K562 (cell line): ENCODE data around the gene WDR86. TPM values are rescaled to one million over a fixed set of nuclear protein-coding genes. Genes with fewer than 3 reads are reported as not detected.

Experiments used
- CBFA2T3 ChIP-seq: fragments of 450-650 bp; IDR thresholded peaks from 2 replicates; pipeline ENCODE4 v1.6.1; 2017
- CCNT2 ChIP-seq: IDR thresholded peaks from 2 replicates; pipeline ENCODE4 v1.6.1; 2011; ENCODE audit warnings: borderline replicate concordance, low read depth, mild to moderate bottlenecking, moderate library complexity, mixed read lengths, low read length; ENCODE audit not compliant: insufficient read length; ENCODE audit errors: extremely low read depth
- CREB3 ChIP-seq: fragments of 450-650 bp; conservative IDR thresholded peaks from 2 replicates; pipeline ENCODE4 v1.6.1; 2016; ENCODE audit warnings: missing genetic modification characterization, low read depth, mild to moderate bottlenecking, missing compliant biosample characterization, moderate library complexity
- ELF4 ChIP-seq: fragments of 450-650 bp; formaldehyde crosslinking; IDR thresholded peaks from 2 replicates; pipeline ENCODE4 v1.4.0; 2022; ENCODE audit warnings: missing genetic modification characterization
- GABPB1 ChIP-seq: sonication (generic); formaldehyde crosslinking; IDR thresholded peaks from 2 replicates; pipeline ENCODE4 v1.8.0; 2022; ENCODE audit warnings: mild to moderate bottlenecking, missing genetic modification reagents
- ILF3 ChIP-seq: fragments of 450-650 bp; IDR thresholded peaks from 2 replicates; pipeline ENCODE4 v1.6.1; 2018; ENCODE audit warnings: antibody characterized with exemption, mild to moderate bottlenecking, moderate library complexity, borderline replicate concordance
- KDM1A ChIP-seq, 2 experiments: fragments of 450-650 bp; IDR thresholded peaks; 2 replicates each; pipeline ENCODE4 v1.6.1; 2016; ENCODE audit warnings: mild to moderate bottlenecking in 2 of 2
- MED1 ChIP-seq: sonication (generic); formaldehyde crosslinking; IDR thresholded peaks from 2 replicates; pipeline ENCODE4 v1.8.1; 2023; ENCODE audit warnings: missing genetic modification reagents, borderline replicate concordance
- ZBTB9 ChIP-seq: fragments of 450-650 bp; formaldehyde crosslinking; IDR thresholded peaks from 2 replicates; pipeline ENCODE4 v1.4.0; 2020; ENCODE audit warnings: mild to moderate bottlenecking, moderate library complexity
- polyA plus RNA-seq, 8 experiments: library from polyadenylated mRNA; depleted of rRNA in 4 of 8; stranded (reverse) in 5 of 8; unstranded in 3 of 8; fragments of >200 nt; fragmentation: Nextera tagmentation in 2 of 8; fragmentation: Illumina TruSeq in 1 of 8; extraction: Ambion mirVana in 2 of 8; extraction: Trizol in 1 of 8; gene quantifications; 2 replicates each; pipeline versions ENCODE4 v1.2.1 to v1.2.3, GENCODE V29; 2011 to 2014; ENCODE audit warnings: inconsistent platforms in 1 of 8, missing spikeins in 1 of 8
- total RNA-seq, 7 experiments: library from RNA; depleted of rRNA in 6 of 7; stranded (reverse); fragments of >200 nt in 6 of 7; fragmentation: Illumina TruSeq in 2 of 7; extraction: Trizol in 2 of 7; gene quantifications; 2 replicates each; pipeline versions ENCODE4 v1.2.1 to v1.2.3, GENCODE V29; 2011 to 2021; ENCODE audit warnings: low replicate concordance in 1 of 7
- TF ChIP-seq, protein P1 (sequence below), 3 experiments: IDR thresholded peaks in 2 of 3; conservative IDR thresholded peaks in 1 of 3; 2 replicates each; pipeline ENCODE4 v1.5.1; 2011 to 2012; ENCODE audit warnings: low read length in 3 of 3, mild to moderate bottlenecking in 3 of 3, control low read depth in 2 of 3, improper control_type of control experiment in 1 of 3, inconsistent platforms in 1 of 3, low read depth in 1 of 3, mixed read lengths in 1 of 3, moderate library complexity in 1 of 3; ENCODE audit not compliant: insufficient read depth in 2 of 3

WDR86 gene
- total and polyA plus RNA-seq, 9 of the 15 experiments (the other 6 are each of a cell fraction or from before 2014, with no cell fraction given) = 0.24 TPM; not detected in 8

DNA sequence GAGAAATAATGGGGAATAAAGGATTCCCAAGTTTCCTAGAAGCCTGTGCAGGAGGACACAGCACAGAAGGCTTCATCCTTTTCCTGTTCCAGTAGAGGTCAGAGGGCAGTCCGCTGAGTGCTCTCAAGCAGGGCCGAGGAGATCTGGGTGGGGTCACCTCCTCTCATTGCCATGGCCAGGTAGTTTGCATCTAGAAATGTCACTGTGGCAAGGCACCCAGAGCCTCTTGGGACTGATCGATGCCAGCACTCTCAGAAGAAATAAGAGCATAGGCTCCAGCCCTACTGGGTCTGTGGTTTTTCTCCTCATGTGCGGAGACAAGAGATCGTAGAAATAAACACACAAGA lies 60.4 kb downstream of the WDR86 start (continued):
- TF ChIP-seq ZBTB9 (CRISPR knock-in tag) (no peak), ILF3 (no peak), CREB3 (no peak; the same call in 1 of the 2 replicates), KDM1A (IDR thresholded peaks at IDR 0.05) (no peak), CCNT2 (no peak), MED1 (CRISPR knock-in tag) (no peak), GABPB1 (CRISPR knock-in tag) (no peak), CBFA2T3 (no peak), ELF4 (CRISPR knock-in tag) (0 out of 2 replicates have a peak, but pooled peaks have one; percentile 52)
- TF ChIP-seq, protein P1, sequence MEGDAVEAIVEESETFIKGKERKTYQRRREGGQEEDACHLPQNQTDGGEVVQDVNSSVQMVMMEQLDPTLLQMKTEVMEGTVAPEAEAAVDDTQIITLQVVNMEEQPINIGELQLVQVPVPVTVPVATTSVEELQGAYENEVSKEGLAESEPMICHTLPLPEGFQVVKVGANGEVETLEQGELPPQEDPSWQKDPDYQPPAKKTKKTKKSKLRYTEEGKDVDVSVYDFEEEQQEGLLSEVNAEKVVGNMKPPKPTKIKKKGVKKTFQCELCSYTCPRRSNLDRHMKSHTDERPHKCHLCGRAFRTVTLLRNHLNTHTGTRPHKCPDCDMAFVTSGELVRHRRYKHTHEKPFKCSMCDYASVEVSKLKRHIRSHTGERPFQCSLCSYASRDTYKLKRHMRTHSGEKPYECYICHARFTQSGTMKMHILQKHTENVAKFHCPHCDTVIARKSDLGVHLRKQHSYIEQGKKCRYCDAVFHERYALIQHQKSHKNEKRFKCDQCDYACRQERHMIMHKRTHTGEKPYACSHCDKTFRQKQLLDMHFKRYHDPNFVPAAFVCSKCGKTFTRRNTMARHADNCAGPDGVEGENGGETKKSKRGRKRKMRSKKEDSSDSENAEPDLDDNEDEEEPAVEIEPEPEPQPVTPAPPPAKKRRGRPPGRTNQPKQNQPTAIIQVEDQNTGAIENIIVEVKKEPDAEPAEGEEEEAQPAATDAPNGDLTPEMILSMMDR (IDR thresholded peaks at IDR 0.05 in 2 of 3, conservative IDR thresholded peaks at IDR 0.05 in 1 of 3; ENCODE audit: insufficient read depth in 2 of 3, low read depth in 1 of 3, low read length in 3 of 3) = no peak
